ENCODE measurements around the gene ARSI.
"Not testable (repeated sequence)": the region's sequence is repeated elsewhere in the genome, so short reads cannot be mapped to it uniquely, and the experiment has no call there.

The ARSI gene

GRCh38 chr5:150265870-150266383 lies 36.8 kb downstream of the ARSI start:
- DNase-seq (ENCODE audit: low read depth), result no peak

DNA sequence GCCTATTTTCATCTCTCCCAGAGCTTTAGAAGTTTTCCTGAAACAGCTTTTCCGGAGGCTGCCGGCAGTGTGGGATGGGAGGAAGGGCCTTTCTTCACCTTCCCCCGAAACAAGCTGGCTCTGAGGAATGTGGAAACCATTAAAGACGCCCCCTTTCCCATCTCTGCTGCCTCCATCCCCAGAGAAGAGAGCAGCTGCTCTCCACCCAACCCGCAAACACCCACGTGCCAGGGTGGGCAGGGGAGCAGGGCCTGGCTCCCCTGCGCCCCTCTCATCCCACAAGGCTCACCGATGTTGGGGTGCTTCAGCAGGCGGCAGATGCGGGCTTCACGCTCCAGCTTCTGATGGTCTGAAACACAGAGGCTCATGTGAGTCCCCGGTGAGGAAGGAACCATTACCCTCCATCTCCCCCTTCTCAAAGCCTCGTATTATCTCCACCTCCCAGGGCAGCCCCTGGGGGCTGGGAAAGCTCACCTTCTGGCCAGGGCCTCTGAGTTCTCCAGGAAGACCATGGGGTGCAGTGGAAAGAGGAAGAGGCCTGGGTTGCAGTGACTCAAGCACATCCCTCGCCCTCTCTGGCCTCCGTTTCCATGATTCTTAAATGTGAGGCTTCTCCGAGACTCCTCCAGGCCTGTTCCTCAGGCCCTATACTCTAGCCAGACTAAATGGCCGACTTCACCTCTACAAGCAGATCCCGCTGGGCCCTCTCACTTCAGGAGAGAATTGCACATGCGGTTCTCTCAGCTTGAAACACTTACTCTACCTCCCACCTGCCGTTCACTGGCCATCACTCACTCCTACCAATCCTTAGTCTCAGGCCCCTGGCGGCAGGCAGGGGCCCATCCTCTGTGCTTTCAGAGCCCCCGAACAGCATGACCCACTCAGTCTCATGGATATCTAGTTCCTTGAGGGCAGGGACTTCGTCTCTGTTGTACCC lies 37.8 kb downstream of the ARSI start:
- DNase-seq (ENCODE audit: low read depth), result no peak

DNA sequence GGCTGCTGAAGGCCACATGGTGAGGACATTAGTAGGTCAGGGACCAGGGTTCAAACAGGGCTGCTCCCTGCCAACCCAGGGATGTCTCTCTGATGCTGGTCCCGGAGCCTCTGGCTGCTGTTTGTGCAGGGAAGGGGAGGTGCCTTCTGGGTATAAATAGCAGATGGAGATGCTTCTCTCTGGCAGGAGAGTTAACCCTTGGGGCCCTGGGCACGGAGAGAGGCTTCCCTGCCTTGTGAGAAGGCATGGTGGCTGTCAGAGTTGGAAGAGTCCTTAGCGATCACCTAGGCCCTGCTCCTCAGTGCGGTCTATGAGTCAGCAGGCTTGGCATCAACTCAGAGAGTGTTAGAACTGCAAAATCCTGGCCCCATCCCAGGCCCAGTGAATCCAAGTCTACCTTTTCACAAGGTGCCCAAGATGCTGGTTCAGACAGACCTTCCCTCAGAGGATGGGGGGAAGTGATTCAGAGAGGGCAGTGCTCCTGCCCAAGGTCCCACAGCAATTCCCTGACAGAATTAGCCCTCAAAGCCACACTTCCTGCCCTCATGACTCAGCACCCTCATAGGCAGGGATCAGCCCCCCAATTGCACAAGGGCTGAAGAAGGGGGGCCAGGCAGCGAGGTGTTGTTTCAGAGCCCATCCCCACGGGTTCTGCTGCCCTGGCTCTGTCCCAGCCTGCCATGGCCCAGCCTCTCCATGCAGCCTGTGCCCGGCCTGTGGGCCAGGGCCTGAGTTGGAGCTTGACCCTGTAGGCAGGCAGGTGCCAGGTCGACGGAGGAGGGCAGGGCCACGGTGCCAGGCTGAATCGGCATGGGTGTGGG lies 38.7 kb downstream of the ARSI start:
- peak; percentile 60 for DNase-seq (ENCODE audit: low read depth)

DNA sequence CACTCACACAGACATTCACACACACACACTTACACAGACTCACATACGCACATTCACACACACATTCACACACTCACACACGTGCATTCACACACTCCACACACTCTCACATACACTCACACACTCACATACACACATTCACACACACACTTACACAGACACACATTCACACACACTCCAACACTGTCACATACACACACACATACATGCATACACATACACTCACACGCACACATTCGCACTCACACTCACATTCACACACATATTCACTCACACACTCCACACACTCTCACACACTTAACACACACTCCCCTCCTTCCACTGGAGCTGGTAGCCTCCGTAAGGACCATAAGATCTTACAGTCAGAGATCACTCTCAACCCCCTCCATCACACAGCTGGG lies 39.3 kb downstream of the ARSI start:
- DNase-seq (ENCODE audit: low read depth), result no peak

GRCh38 chr5:150262502-150262901 lies 40.2 kb downstream of the ARSI start:
- no peak for DNase-seq (ENCODE audit: low read depth)

DNA sequence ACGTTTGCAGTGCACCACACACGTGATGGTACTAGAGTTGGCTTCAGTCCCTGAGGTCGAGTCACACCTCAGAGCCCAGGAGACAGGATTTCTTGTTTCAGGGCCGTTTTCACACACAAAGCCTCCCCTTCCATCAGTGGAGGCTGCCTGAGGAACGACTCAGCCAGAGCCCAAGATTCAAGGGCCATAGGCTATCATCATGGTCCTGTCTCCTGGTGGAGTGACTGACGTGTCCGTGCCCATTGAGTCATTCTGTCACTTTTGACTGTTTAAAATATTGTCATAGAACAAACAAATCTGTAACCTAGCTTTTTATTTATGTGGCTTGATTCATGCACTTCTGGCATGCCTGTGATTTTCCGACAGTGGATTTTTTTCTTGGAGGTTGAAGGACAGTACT lies 41.5 kb downstream of the ARSI start:
- DNase-seq (ENCODE audit: low read depth), result no peak

GRCh38 chr5:150258130-150258529 lies 44.6 kb downstream of the ARSI start:
- no peak for DNase-seq (ENCODE audit: low read depth)

DNA sequence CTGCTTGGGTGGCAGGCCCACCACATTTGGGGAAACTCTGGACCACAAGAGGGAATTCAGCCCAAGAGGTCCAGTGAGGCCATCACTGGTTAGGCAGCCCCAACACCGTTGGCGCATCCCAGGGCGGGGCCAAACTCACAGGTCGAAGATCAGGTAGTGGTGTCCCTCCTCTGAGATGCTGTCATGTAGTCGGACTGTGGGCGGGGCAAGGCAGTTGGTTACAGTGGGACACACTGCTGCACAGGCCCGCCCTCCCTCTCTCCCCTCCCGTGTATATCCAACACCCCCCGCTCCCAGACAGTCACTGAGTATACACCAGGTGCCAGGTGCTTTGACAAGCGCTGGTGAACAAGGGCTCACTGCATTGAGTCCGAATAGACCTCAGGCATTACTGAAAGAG lies 45.3 kb downstream of the ARSI start:
- DNase-seq (ENCODE audit: low read depth), result no peak

GRCh38 chr5:150256410-150257064 lies 46.2 kb downstream of the ARSI start:
- no peak for DNase-seq (ENCODE audit: low read depth)

- no peak for DNase-seq (ENCODE audit: low read depth)
These were observed 46.9 kb downstream of the ARSI start for GRCh38 chr5:150255659-150256409.

GRCh38 chr5:150254774-150255173 lies 47.9 kb downstream of the ARSI start:
- DNase-seq (ENCODE audit: low read depth), result no peak

DNA sequence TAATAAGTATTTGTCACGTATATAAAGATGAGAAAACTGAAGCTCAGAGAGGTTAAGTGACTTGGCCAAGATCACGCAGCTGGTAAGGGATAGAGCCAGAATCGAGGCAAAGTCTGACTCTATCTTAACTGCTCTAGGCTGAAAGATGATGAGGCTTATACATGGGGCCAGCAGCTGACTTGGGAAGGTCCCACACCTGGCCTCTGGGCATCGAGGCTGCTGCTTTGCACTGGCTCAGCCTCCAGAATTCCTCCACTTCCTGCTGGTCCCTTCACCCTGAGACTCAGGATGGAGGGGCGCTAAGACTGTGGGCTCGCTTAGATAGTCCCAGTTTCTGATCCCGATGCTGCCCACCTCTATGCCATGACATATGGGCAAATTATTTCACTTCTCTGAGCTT lies 48.3 kb downstream of the ARSI start:
- no peak for DNase-seq (ENCODE audit: low read depth)

GRCh38 chr5:150253416-150254208 lies 49.1 kb downstream of the ARSI start:
- DNase-seq (ENCODE audit: low read depth), result no peak

- no peak for DNase-seq (ENCODE audit: low read depth)
These were observed 50.2 kb downstream of the ARSI start for GRCh38 chr5:150252489-150252888.

DNA sequence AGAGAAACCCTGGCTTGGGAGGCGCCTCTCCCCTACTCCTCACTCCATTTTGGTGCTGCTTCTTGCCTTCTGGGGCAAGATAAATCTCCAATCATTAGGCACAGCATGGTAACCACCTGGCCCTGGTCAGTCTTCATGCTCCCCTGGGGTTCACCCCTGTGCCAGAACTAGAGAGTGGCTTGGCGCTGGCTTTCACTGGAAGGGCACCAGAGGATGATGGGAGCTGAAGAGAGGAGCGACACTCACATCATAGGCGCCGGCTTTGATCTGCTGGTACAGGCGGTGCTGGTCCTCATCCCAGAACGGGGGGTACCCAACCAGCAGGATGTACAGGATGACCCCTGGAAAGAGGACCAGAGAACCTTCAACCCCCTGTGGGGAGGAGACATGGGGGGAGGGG lies 51.2 kb downstream of the ARSI start:
- no peak for DNase-seq (ENCODE audit: low read depth)

DNA sequence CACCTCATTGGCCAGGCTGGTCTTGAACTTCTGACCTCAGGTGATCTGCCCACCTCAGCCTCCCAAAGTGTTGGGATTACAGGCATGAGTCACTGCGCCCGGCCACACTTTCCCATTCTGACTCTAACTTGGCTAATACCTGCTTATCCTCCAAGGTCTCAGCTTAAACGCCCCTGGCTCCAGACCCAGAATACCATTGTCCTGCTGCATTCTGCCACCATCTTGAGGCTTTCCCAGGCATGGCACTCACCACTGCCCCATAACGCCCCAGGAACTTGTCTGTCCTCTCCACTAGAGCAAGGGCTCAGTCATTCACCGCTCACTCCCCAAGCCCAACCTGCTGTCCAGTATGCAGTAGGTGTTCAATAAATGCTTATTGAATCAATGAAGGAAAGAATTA lies 53.0 kb downstream of the ARSI start:
- no peak for DNase-seq (ENCODE audit: low read depth)

GRCh38 chr5:150248946-150249345 lies 53.8 kb downstream of the ARSI start:
- DNase-seq (ENCODE audit: low read depth), result no peak

- not testable (repeated sequence) for DNase-seq (ENCODE audit: low read depth)
These were observed 54.2 kb downstream of the ARSI start for GRCh38 chr5:150248493-150248892.

- no peak for DNase-seq (ENCODE audit: low read depth)
These were observed 55.0 kb downstream of the ARSI start for GRCh38 chr5:150247726-150248125.

- no peak for DNase-seq (ENCODE audit: low read depth)
These were observed 55.9 kb downstream of the ARSI start for GRCh38 chr5:150246835-150247234.

DNA sequence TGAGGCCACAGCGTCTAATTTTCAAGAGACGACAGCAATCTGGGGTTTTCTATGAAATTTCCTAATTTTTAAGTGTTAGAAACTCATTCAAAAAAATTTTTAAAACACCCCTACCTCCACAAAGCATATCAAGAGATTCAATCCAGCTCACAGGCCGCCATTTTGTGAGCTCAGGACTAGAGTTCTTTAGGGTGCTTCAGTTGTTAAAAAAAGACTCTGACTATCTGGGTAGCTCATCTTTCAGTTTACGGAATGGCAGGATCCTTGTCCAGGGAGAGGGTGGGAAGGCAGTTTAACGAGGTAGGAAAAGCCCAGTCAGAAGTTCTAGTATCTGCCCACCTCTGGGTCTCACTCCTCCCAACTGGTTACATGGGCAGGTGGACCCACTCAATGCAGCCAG lies 56.3 kb downstream of the ARSI start:
- no peak for DNase-seq (ENCODE audit: low read depth)

Data from fibroblast of gingiva (primary cell).